GM21515 (cell line): ENCODE results near the gene COQ8B.
"Not testable (repeated sequence)": the region's sequence is repeated elsewhere in the genome, so short reads cannot be mapped to it uniquely, and the experiment has no call there.

Experiments used
- ATAC-seq: cut with Tn5 transposase; IDR thresholded peaks from one replicate; pipeline ENCODE4 v1.9.1; 2021; ENCODE audit not compliant: unreplicated experiment

COQ8B gene

DNA sequence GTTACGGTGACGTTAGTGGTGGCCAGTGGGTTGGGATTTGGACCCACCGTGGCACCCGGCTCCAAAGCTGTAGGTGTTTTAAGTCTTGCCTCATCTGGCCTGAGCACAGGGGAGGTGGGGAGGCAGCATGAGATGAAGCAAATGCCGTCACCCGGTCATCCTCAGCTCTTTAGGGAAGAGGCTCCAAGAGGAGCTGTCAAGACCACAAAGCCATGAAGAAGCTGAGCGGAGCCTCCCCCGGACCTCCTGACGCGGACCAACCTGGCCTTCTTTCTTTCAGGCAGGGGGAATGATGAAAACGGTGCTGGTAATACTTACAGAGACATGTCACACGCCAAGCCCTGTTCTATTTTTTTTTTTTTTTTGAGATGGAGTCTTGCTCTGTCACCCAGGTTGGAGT lies 26.2 kb upstream of the COQ8B start:
- ATAC-seq, result no peak

DNA sequence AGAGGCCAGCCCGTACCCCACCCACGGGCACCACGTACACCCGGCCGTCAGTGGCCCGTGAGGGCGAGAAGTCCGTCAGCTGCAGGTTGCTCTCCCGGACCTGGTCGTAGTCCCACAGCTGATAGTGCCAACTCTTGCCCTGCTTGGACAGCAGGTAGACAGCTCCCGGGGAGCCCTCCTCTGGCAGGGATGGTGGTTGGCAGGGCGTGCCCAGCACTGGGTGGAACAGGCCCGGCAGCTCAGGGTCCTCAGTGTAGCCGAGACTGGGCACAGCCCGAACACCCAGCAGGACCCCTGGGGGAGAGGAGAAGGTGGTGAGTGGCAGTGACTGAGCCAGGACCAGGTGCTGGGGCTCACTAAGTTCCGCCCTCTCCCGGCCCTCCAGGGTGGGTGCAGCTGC lies 25.8 kb upstream of the COQ8B start:
- no peak for ATAC-seq

DNA sequence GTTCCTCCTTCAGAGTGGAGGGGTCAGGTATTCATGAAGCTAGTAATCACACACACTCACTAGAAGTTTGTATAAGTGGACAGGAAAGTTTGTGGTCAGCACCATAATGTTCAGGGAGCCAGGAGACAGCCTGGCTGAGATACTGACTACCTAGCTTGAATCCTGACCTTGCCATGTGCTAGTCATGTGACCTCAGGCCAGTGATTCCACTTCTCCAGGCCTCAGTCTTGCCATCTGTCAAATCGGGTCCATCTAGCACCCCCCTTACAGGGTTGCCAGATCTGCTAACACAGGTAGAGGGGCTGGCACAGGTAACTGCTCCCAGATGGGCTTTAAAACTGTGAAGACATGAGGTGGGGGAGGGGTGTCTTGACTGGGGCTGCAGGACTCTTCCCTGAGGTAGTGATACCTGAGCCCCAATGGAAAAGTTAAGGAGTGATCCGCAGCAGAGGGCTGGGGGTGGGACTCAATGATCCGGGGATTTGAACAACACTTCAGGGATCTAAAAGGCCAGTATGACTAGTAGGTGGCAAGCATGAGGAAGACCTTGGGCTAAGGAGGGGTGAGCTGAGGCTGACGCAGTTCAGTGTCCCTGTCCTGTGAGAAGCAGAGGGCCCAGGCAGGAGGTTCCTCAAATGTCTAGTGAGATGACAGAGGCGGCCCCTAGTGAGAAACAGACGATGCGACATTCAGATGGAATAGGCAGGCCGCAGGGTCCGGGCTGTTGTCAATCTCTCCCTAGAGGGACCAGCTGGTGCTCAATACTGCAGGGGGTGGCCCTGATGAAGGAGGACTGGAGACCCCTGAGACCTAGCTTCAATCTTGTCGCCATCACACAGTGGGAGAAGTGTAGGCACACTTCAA lies 25.1 kb upstream of the COQ8B start:
- no peak for ATAC-seq

DNA sequence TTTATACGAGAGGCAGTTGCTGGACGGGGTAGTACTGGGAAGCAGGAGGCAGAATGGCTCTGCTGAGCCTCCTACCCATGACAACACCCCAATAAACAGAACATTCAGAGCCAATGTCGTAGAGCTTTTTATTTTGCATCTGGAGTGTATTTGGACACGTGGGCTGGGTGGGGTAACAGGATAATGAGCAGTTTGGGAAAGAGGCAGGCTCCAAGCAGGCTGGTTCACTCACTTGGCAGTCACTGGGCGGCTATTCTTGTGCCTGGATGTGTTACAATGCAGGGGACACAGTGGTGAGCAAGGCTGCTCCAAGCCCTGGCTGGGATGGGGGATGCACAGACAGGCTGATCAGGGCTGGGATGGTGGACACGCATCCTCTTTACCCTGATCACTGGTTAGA lies 24.1 kb upstream of the COQ8B start:
- ATAC-seq, result no peak

DNA sequence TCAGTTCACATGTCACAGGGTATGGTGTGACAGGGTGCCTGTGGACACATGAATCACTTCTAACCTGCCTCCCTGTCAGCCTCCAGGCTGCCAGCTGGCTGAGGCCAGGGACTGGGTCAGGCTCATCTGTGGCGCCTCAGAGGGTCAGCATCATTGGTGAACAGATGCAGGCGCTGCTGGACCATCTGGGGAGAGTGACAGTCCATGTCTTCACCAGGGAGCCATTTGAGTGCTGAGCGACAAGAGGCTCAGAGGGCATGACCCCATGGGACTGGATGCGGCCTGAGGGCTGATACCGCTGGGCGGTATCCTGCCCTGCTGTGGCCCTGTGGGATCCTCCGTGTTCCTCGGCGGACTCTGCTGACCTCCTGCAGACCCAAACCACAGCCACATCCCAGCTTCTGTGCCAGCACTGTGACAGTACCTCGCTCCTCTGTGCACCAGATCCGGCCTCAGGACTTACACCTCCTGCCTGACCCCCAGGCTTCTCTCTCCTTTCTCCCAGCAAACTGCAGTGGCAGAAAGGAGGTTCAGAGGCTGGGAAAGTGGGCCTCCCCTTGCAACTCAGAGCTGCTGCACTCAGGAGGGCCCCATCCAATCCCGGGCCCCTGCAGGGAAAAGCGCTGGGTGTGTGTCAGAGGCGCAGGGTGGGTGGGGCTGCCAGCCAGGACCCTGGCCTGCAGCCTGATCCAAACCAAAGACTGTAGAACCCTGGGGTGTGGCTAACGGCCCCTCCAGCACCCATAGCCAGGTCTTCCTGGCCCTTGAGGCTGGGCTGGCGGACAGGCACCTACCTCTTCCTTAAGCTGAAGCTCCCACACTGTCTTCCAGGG lies 23.4 kb upstream of the COQ8B start:
- no peak for ATAC-seq

DNA sequence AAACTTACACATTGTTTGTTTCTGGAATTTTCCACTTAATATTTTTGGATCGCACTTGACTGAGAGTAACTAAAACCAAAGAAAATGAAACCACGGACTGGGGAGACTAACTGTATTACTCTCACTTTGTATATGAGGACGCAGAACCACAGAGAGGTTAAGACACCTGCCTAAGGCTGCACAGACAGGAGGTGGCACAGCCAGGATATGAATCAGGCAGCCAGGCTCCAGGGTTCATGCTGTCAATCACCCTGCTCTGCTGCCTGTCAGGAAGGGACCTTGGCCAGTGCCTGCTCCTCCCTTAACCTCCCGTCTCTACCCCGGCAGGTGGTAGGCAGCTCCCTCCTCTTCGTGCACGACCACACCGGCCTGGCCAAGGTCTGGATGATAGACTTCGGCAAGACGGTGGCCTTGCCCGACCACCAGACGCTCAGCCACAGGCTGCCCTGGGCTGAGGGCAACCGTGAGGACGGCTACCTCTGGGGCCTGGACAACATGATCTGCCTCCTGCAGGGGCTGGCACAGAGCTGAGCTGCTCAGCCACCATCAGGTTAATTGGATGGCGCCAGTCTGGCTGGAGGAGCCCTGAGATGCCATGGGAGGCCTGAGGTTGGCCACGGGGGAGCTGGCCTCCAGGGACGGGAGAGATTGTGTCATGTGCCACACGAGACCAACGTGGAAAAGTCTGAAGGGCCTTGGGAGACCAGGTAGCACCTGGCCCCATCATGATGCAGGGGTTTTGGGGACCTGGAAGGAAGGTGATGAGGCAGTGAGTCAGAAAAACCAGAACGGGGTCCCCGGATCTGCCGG lies 22.5 kb upstream of the COQ8B start:
- no peak for ATAC-seq

DNA sequence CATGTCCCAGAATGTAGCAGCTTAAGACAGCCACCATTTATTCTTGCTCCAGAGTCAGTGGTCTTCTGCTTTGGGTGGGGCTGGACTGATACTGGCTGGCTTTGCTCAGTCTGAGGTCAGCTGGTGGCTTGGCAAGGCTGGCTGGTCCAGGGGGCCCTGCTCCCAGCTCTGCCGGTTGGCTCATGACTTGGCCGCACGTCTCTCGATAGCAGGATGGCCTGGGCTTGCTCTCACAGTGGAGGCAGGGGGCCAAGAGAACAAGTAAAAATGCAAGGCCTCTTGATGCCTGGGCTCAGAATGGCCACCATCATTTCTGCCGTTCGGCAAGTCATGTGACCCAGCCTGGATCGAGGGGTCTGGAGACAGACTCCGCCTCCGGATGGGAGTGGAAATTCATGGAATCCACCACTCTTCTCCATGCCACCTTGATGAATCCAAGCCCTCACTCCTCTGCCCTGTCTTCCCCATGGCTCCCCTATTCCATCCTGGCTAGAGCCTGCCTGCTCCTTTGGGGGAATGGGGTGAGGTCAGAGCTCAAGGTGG lies 20.5 kb upstream of the COQ8B start:
- no peak for ATAC-seq

DNA sequence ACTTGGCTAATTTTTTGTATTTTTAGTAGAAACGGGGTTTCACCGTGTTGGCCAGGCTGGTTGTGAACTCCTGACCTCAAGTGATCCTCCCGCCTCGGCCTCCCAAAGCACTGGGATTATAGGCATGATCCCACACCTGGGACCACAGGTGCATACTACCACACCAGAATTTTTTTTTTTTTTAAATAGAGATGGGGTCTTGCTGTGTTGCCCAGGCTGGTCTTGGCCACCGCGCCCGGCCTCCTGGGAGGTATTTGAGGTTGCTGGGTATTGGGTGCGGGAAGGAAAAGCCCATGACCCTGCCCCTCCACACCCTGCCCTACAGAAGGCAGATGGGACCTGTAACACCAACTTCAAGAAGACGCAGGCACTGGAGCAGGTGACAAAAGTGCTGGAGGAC lies 20.0 kb upstream of the COQ8B start:
- no peak for ATAC-seq

DNA sequence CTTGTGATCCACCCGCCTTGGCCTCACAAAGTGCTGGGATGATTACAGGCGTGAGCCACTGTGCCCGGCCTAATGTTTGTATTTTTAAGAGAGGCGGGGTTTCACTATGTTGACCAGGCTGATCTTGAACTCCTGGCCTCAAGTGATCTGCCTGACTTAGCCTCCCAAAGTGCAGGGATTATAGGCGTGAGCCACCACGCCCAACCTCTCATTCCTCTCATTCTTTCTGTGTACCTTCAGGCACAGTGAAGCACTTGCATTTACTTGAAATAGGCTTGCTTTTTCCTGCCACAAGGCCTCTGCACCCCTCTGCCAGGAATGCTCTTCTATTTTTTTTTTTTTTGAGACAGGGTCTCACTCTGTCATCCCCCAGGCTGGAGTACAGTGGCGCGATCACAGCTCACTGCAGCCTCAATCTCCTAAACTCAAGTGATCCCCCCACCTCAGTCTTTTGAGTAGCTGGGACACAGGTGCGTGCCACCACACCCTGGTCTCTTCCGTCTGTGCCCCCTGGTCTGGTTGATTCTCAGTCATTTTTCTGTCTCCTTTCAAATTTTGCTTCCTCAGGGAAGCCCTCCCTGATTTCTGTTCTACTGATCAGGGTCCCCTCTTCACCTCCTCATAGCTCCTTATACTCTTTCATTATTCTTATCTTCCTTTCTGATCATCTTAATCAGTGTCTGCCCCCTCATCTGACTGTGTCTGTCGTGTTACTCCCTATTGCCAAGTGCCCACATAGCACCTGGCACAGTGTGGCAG lies 18.5 kb upstream of the COQ8B start:
- ATAC-seq, result no peak

DNA sequence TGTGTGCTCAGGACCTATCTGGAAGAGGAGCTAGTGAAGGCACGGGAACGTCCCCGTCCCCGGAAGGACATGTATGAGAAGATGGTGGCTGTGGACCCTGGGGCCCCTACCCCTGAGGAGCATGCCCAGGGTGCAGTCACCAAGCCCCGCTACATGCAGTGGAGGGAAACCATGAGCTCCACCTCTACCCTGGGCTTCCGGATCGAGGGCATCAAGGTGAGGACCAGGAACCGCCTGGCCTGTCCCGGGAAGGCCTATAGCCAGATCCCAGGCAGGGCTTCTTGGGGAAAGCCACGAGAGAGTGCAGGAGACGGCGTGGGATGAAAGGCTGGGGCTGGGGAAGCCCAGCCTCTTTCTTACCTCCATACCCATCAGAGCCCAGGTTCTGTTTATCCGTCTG lies 16.5 kb upstream of the COQ8B start:
- ATAC-seq, result no peak

DNA sequence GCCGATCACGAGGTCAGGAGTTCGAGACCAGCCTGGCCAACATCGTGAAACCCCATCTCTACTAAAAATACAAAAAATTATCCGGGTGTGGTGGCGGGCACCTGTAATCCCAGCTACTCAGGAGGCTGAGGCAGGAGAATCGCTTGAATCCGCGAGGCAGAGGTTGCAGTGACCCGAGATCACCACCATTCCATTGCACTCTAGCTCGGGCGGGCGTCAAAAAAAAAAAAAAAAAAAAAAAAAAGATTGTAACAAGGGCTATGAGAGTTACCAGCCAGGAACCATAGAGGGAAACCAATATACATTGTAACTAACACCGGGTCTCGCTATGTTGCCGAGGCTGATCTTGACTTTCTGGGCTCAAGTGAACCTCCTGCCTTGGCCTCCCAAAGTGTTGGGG lies 15.6 kb upstream of the COQ8B start:
- ATAC-seq, result not testable (repeated sequence)

DNA sequence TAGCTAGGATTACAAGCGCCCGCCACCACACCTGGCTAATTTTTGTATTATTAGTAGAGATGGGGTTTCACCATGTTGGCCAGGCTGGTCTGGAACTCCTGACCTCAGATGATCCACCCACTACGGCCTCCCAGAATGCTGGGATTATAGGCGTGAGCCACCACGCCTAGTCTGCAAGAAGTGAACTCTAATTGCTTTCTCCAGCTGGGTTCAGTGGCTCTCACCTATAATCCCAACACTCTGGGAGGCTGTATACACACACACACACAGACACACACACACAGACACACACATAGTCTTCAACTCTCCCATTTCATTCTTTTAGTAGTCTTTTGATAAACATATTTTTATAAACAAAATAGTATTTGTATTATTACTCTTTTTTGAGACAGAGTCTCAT lies 13.4 kb upstream of the COQ8B start:
- ATAC-seq, result not testable (repeated sequence)

DNA sequence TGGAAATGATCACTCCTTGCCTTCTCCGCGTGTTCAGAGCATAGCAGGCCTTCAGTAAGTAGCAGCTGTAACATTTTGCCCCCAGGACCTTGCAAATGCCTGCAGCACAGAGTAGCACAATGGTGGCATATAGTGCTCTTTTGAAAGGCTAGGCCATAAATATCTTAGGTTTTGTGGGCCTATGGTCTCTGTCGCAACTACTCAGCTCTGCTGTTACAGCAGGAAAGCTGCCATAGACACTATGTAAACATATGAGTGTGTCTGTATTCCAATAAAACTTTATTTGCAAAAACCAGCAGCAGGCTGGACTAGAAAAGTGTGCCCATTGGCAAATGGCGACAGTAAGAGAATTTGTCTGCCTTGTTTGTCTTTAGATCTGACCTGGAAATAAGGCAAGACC lies 9.6 kb upstream of the COQ8B start:
- no peak for ATAC-seq

DNA sequence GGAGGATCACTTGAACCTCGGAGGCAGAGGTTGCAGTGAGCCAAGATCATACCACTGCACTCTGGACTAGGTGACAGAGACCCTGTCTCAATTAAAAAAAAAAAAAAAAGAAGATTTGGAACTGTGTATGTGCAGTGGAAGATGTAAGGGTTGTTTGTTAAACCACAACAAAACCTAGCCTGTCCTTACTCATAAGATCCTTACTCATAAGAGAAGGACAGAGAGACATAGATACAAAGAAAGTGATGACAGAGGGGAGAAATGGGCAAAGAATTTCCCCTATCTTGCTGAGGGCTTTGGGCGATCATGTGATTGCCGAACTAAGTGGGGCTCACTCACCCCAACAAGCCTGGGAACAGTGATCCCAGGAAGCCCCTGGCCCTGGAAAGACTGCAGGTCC lies 8.2 kb upstream of the COQ8B start:
- ATAC-seq, result no peak

DNA sequence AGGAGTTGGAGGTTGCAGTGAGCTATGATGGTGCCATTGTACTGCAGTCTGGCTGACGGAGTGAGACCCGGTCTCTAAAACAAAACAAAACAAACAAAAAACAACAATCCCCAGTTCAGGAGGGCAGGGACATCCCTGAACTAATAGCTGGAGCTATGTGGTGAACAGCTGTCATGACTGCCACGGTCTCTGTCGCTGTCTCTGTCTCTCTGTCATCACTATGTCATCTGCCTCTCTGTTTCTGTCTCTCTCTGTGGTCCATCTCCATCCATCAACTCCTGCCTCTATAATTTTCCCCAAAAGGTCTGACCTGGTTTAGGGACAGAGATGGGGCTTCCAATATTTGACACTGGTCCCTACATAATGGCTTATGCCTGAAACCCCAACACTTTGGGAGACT lies 7.6 kb upstream of the COQ8B start:
- ATAC-seq, result no peak

DNA sequence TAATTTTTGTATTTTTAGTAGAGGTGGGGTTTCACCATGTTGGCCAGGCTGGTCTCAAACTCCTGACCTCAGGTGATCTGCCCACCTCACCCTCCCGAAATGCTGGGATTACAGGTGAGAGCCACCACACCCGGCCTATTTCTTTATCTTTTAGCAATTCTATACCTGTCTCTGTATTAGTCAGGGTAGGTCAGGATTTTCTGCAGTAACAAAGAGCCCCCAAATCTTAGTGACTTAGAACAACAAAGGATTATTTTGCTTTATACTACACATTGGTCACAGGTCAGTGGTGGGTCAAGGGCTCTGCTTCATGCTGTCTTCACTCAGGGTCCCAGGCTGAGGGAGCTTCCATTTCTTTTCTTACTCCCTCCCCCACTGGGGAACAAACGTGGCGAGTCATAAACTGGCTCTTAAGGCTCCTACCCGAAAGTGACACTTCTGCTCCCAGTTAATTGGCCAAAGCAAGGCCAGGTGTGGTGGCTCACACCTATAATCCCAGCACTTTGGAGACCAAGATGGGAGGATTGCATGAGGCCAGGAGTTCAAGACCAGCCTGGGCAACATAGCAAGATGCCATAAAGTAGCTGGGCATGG lies 7.1 kb upstream of the COQ8B start:
- ATAC-seq, result no peak

DNA sequence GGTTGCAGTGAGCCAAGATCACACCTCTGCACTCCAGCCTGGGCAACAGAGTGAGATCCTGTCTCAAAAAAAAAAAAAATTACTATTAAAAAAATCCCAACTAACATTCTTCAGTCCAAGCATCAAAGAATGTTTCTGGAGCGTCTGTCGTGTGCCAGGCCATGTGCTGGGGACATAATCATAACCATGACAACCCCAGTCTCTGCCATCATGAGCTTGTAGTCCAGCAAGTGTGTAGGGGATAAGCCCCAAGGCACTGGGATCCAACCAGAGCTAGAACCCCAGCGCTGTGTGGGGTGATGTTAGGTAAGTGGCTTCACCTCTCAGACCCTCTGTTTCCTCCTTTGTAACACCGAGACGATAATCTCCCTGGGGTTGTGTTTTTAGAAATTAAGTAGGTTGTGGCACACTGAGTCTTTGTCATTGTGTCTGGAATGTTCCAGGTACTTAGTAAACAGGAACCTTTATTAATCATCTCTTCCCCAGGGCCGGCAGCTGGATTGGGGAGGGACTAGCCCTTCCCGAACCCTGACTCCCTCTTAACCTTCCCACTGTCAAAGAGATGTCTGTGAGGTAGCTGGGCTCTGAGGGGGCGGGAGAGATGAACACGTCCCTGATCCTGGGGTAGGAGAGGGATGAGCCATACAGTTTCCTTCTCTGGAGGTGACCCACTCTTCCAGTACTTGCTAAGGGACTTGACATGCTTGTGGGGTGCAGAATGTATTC lies 5.4 kb upstream of the COQ8B start:
- no peak for ATAC-seq

DNA sequence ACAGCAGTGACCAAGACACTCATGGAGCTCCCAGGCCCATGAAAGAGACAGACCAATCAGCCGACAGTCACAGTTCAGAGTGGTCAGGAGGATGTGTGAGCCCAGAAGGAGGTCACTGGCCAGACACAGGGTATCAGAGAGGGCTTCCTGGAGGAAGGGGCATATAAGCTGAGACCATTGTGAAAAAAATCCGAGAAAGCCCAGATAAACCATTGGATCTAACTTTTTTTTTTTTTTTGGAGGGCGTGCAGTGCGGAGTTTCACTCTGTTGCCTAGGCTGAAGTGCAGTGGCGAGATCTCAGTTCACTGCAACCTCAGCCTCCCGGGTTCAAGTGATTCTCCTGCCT lies 4.4 kb upstream of the COQ8B start:
- no peak for ATAC-seq

DNA sequence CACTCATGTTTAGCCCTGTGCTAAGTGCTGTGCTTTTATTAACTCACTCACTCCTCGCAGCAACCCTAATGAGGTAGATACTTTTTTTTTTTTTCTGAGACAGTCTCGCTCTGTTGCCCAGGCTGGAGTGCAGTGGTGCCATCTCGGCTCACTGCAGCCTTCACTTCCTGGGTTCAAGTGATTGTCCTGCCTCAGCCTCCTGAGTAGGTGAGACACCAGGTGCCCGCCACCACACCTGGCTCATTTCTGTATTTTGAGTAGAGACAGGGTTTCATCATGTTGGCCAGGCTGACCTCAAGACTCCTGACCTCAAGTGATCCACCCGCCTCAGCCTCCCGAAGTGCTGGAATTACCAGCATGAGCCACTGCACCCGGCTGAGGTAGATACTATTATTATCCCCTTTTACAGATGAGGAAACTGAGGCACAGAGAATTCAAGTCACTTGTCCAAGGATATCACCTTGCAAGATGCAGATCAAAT lies 2.8 kb upstream of the COQ8B start:
- ATAC-seq, result no peak
